GM21576 (cell line): Measurements from ENCODE around the gene ERC2.
A peak's percentile ranks its signal among the peaks of the same experiment; 100 is the strongest.
"Not testable (repeated sequence)": the region's sequence is repeated elsewhere in the genome, so short reads cannot be mapped to it uniquely, and the experiment has no call there.

Source experiments
- ATAC-seq: cut with Tn5 transposase; IDR thresholded peaks from one replicate; pipeline ENCODE4 v1.9.1; 2021; ENCODE audit warnings: mild to moderate bottlenecking, moderate library complexity; ENCODE audit not compliant: unreplicated experiment

ERC2 gene

GRCh38 chr3:56318891-56319290 lies 149.4 kb downstream of the ERC2 start:
- ATAC-seq, result no peak

- no peak for ATAC-seq
These were observed 151.3 kb downstream of the ERC2 start for GRCh38 chr3:56316944-56317343.

- ATAC-seq, result no peak
These were observed 153.4 kb downstream of the ERC2 start for GRCh38 chr3:56314842-56315241.

GRCh38 chr3:56309465-56309864 lies 158.8 kb downstream of the ERC2 start:
- ATAC-seq, result no peak

- no peak for ATAC-seq
These were observed 159.8 kb downstream of the ERC2 start for GRCh38 chr3:56308471-56308870.

- no peak for ATAC-seq
These were observed 164.2 kb downstream of the ERC2 start for GRCh38 chr3:56304069-56304468.

- ATAC-seq, result peak; percentile 72
These were observed 164.8 kb downstream of the ERC2 start for GRCh38 chr3:56303487-56303886.

GRCh38 chr3:56302417-56302816 lies 165.8 kb downstream of the ERC2 start:
- ATAC-seq, result no peak

GRCh38 chr3:56297281-56297840 lies 170.9 kb downstream of the ERC2 start:
- no peak for ATAC-seq

- no peak for ATAC-seq
These were observed 171.9 kb downstream of the ERC2 start for GRCh38 chr3:56296361-56296760.

GRCh38 chr3:56295161-56295560 lies 173.1 kb downstream of the ERC2 start:
- ATAC-seq, result no peak

GRCh38 chr3:56294286-56294685 lies 174.0 kb downstream of the ERC2 start:
- ATAC-seq, result no peak

- ATAC-seq, result no peak
These were observed 176.3 kb downstream of the ERC2 start for GRCh38 chr3:56291953-56292352.

GRCh38 chr3:56291244-56291680 lies 177.0 kb downstream of the ERC2 start:
- no peak for ATAC-seq

GRCh38 chr3:56290374-56290773 lies 177.9 kb downstream of the ERC2 start:
- no peak for ATAC-seq

- no peak for ATAC-seq
These were observed 180.0 kb downstream of the ERC2 start for GRCh38 chr3:56288258-56288657.

GRCh38 chr3:56282341-56282740 lies 185.9 kb downstream of the ERC2 start:
- ATAC-seq, result no peak

GRCh38 chr3:56277236-56277635 lies 191.0 kb downstream of the ERC2 start:
- ATAC-seq, result no peak

GRCh38 chr3:56275120-56275519 lies 193.1 kb downstream of the ERC2 start:
- no peak for ATAC-seq

GRCh38 chr3:56269755-56270535 lies 198.3 kb downstream of the ERC2 start:
- no peak for ATAC-seq

GRCh38 chr3:56268616-56269383 lies 199.5 kb downstream of the ERC2 start:
- no peak for ATAC-seq

- ATAC-seq, result not testable (repeated sequence)
These were observed 206.4 kb downstream of the ERC2 start for GRCh38 chr3:56261852-56262251.
